Tongue (tissue), 2 donors: ENCODE data around the gene MGST3. TPM values are rescaled to one million over a fixed set of nuclear protein-coding genes. Genes with fewer than 3 reads are reported as not detected.
"Not testable (repeated sequence)": the region's sequence is repeated elsewhere in the genome, so short reads cannot be mapped to it uniquely, and the experiment has no call there.

ENCODE experiments used
- DNase-seq: peaks from one replicate; pipeline ENCODE4 v3.0.0-alpha.2; 2015
- total RNA-seq: library from RNA; depleted of rRNA; stranded (reverse); fragments of >200 nt; gene quantifications from one replicate; pipeline ENCODE4 v1.2.3, GENCODE V29; 2014

Gene MGST3
- total RNA-seq, 1 donor from 2014 or later, result 212 TPM

DNA sequence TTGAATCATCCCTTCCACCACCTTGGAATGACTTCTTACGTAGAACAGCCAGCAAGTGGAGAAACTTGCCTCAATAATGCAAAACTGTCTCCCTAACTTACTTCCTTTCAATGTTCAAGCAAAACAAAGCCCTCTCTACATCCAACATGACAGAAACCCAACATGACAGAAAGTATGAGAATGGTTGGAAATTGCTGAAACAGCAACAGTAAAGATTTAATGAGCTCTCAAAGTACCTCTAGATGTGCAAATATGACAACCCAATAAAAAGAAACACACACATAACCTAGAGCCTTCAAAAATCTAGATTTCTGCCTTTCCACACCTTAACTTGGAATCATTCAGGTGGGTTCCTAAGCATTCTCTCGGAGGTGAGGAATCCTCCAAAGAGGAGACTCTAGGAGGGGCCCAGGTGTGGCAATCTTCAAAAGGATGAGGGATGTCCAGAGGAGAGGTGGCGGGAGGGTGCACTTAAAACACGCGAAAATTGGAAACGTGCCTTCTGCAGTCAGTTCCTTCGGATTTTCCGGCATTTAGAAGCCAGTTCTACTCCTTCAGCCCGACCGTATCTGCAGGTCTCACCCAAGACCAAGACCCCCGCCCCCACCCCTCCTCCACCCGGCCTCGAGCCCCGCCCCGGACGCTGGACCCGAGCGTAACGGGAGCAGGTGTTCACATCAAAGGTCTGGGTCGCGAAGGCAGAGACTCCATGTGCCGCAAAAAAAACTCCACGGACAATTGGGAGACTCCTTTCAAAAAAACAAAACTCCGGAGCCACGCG lies 996 bp upstream of the MGST3 start:
- DNase-seq, result no peak

GRCh38 chr1:165631342-165632151 lies 513 bp downstream of the MGST3 start:
- DNase-seq, result peak; percentile 57

GRCh38 chr1:165632152-165632469 lies 1.1 kb downstream of the MGST3 start:
- DNase-seq, result no peak

GRCh38 chr1:165632491-165632890 lies 1.5 kb downstream of the MGST3 start:
- DNase-seq, result peak; percentile 53

DNA sequence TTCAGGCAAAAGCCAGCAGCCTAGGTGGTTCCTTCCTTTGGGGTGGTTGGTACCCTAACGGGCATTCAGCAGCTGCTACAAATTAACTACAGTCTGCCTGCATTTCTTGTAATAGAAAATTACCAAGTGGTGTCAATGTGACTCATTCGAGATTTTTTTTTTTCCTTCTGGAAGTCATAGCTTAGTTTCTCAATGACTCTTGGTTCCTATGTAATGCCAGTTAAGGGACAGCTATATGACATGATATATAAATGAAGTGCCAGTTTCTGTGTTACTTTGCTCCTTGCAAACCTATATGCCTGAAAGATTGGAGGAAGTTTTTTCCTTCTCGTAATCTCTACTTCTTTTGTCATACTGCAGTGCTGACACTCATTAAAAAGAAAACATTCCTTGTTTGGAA lies 2.6 kb downstream of the MGST3 start:
- DNase-seq, result no peak

- DNase-seq, result no peak
Measured at GRCh38 chr1:165634154-165634921, 3.3 kb downstream of the MGST3 start.

DNA sequence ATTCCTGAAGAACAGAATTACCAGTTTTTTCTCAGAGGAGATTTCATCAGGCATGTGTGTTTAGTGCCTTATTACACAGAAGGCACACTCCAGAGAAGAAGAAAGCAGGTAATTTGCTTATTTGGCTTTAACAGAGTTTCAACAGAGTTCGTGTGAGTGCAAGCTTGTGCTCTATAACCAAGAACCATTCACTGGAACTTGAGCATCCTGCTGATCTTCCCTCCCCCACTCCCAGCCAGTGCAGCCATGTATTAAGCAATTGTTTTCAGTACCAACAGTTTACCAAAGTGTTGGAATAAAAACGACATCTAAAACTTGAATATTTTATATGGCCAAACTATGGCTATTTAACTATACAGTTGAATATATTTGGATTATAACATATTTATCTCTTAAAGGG lies 4.3 kb downstream of the MGST3 start:
- no peak for DNase-seq

GRCh38 chr1:165635823-165636222 lies 4.8 kb downstream of the MGST3 start:
- no peak for DNase-seq

DNA sequence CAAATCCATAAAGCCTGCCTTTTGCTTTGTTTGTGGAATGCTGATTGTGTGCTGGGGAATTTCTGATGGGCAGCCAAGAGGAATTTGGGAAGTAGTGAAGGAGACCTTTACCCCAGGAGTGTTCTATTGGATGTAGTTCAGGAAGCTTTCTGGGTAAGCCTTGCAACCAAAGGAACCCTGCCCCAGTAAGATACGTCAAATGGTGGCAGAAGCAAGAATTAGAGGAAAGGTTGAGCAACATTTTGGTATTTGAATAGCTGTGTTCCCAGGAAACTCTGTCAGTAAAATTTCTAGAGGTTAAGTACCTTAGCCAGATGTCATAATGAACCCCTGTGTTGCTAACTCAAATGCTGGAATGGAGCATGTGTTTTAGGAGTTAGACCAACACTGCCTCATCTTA lies 6.4 kb downstream of the MGST3 start:
- DNase-seq, result no peak

DNA sequence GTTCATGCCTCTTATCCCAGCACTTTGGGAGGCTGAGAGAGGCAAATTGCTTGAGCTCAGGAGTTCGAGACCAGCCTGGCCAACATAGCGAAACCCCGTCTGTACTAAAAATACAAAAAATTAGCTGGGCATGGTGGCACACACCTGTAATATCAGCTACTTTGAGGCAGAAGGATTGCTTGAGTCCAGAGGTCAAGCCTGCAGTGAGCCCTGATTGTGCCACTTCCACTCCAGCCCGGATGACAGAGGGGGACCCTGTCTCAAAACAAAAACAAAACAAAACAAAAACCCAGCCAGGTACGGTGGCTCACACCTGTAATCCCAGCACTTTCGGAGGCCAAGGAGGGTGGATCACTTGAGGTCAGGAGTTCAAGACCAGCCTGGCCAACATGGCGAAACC lies 7.2 kb downstream of the MGST3 start:
- not testable (repeated sequence) for DNase-seq

DNA sequence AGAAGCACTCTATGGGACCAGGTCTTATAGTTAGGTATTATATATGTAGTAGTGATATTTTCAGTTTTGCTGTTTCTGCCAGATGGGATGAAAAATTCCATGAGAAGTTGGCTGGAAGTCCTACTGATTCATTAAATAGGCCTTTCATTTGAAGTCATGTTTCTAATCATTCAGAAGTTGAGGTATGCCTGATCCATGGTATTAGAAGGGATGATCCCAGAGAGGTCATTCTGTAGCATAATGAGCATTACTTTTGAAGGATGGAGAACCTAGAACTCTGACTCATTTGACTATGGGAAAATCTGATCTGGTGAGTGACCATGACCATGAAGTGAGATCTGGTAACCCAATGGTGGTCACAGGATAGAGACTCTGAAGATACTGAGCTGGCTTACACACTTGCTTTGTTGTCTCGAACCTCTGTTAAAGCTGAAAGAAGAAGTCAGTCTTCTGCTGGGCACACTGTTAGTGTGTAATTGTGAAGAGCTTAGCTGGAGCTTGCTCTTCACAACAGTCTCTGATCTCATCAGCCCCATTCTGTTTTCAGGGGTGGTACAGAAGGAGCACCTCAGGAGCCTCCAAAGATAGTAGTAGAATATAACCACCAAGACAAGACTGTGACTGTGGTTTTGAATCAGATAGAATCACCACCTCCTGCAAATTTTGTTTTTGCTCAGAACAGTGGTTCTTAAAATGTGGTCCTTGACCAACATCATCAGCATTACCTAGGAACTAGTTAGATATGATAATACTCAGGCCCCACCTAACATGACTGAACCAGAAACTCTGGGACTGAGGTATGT lies 9.0 kb downstream of the MGST3 start:
- DNase-seq, result no peak

DNA sequence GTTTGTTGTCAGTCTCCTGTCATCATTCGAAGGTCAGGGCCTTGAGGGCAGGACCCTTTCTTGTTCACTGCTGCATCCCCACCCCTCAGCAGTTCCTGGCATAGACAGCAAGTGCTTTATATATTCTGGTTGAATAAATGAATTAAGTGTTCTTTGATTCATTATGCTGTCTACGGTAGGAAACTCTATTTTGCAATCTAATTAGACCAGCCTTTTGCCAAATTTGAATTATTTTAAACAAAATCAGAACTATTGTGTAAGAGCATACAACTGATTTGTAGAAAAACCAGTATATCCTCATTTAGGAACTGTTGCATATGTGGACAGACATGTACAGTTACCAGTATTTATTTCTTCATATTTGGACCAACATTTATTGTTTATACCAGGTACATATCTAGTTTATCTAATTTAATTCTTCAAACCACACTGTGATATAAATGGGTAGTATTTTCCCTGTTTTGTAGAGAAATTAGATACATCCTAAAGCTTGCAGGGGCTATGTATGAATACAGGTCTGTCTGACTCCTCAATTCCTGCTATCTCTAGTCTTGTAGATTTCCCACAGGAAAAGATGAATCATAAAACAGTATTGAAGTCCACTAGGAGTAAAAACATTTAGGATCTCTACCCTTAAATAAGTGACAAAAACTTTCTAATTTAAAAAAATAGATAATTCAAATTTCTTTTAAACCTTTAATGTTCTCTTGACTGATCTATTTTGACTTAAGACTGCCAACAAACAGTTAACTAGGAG lies 10.4 kb downstream of the MGST3 start:
- no peak for DNase-seq

- no peak for DNase-seq
Measured at GRCh38 chr1:165644064-165644735, 13.2 kb downstream of the MGST3 start.

- no peak for DNase-seq
Measured at GRCh38 chr1:165645654-165646366, 14.8 kb downstream of the MGST3 start.

- DNase-seq, result no peak
Measured at GRCh38 chr1:165647517-165647916, 16.5 kb downstream of the MGST3 start.

DNA sequence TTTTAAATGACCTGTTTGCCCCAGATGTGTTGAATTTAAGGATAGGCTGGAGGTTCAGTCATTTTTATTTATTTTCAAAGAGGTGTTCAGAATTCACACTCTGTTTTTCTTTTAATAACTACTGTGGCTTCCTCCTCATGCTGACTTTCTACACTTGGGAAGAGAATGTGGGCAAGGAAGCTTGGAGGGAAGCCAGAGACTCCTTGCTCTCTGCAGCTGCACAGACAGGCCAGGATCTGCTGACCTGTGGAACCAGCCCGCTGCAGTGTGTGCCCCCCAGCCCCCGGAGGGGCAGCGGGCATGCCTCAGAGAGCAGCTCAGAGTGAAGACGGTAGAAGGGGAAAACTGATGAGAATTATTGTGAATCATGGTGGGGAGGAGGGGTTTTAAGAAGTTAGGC lies 16.9 kb downstream of the MGST3 start:
- DNase-seq, result no peak

GRCh38 chr1:165648919-165649572 lies 18.0 kb downstream of the MGST3 start:
- no peak for DNase-seq

DNA sequence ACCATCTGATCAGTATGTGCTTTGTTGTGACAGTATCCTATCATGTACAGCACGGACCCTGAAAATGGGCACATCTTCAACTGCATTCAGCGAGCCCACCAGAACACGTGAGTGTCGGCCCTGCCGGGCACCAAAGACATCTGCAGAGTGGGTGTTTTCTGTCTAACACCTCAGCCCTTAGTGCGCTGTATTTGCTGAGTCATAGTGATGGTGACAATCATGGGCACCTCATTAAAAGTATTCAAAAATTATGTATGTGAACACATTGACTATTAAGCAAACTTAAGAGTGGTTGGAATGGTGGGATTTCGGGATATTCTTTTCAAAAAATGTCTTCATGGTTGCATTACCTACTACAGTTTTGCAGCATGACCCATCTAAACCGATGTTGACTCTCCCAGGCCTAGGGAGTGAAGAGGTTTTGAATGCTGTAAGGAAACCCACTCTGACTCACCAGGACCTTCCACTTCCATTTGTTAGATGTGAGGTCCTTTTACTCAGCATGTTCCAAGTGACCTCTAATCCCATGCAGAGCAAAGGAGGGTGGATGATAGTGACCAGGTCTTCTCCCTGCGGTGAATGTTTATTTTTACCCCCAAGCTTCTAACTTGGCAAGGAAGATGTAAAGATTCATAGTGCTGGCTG lies 20.1 kb downstream of the MGST3 start:
- no peak for DNase-seq
